ENCODE measurements around the gene NHSL1.

The NHSL1 gene

DNA sequence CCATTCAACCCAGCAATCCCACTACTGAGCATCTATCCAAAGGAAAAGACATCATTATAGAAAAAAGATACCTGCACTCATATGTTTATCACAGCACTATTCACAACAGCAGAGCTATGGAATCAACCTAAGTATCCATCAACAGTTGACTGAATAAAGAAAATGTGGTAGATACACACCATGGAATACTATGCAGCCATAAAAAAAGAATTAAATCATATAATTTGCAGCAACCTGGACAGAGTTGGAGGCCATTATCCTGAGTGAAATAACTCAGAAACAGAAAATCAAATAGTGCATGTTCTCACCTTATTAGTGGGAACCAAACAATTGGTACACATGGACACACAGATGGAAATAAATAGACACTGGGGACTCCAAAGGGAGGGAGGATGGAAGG is 23.2 kb downstream of the NHSL1 start:
- Histone ChIP-seq H3K4me3 (ENCODE audit: low read length) (no peak overlapping the region), H3K79me2 (ENCODE audit: low read length) (no peaks in the 10 kb centered on the region), H3K27me3 (ENCODE audit: low read depth, low read length) (no peaks in the 10 kb centered on the region), H2AFZ (ENCODE audit: low read depth, low read length) (no peak overlapping the region), H3K4me2 (ENCODE audit: low read length) (no peak overlapping the region), H3K9ac (ENCODE audit: low read length) (no peak overlapping the region), H3K4me1 (ENCODE audit: low read length) (no peaks in the 10 kb centered on the region), H3K36me3 (replicated peaks; ENCODE audit: low read depth, low read length) (no peaks in the 10 kb centered on the region), H4K20me1 (ENCODE audit: insufficient read depth, low read length) (no peaks in the 10 kb centered on the region), H3K27ac (ENCODE audit: low read length) (no peak overlapping the region), H3K9me3 (ENCODE audit: insufficient read depth, low read length) (no peaks in the 10 kb centered on the region)
- TF ChIP-seq CTCF (IDR thresholded peaks at IDR 0.05; ENCODE audit: low read depth, low read length) (no peak), EZH2phosphoT487 (IDR thresholded peaks at IDR 0.05; ENCODE audit: low read depth) (no peak)

DNA sequence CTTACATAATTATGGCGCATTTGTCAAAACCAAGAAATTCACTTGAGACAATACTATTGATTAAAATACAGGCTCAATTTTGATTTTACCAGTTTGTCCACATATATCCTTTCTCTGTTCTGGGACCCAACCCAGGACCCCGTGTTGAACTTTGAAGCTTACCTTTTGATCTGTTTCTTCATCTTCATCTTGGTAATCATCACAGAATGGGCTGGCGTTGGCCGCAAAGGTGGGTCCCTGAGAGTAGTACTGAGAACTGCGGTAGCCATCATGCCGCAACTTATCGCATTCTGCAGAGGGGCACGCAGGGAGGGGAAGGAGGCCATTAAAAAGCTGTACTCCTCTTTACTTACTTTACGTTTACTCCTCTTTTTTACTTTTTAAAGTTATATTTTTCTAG is 26.1 kb downstream of the NHSL1 start:
- Histone ChIP-seq H3K9ac (ENCODE audit: low read length) (no peak overlapping the region), H3K4me1 (ENCODE audit: low read length) (no peaks in the 10 kb centered on the region), H3K27me3 (ENCODE audit: low read depth, low read length) (no peaks in the 10 kb centered on the region), H2AFZ (ENCODE audit: low read depth, low read length) (no peak overlapping the region), H4K20me1 (ENCODE audit: insufficient read depth, low read length) (no peaks in the 10 kb centered on the region), H3K4me2 (ENCODE audit: low read length) (no peak overlapping the region), H3K36me3 (replicated peaks; ENCODE audit: low read depth, low read length) (no peaks in the 10 kb centered on the region), H3K27ac (ENCODE audit: low read length) (no peak overlapping the region), H3K4me3 (ENCODE audit: low read length) (no peak overlapping the region), H3K9me3 (ENCODE audit: insufficient read depth, low read length) (no peaks in the 10 kb centered on the region), H3K79me2 (ENCODE audit: low read length) (no peaks in the 10 kb centered on the region)
- no peak for TF ChIP-seq CTCF (IDR thresholded peaks at IDR 0.05; ENCODE audit: low read depth, low read length)
- no peak for TF ChIP-seq EZH2phosphoT487 (IDR thresholded peaks at IDR 0.05; ENCODE audit: low read depth)

GRCh38 chr6:138468320-138469015 is 30.8 kb downstream of the NHSL1 start:
- TF ChIP-seq EZH2phosphoT487 (IDR thresholded peaks at IDR 0.05; ENCODE audit: low read depth) (no peak), CTCF (IDR thresholded peaks at IDR 0.05; ENCODE audit: low read depth, low read length) (no peak)
- Histone ChIP-seq H3K27ac (ENCODE audit: low read length) (no peak overlapping the region), H3K4me3 (ENCODE audit: low read length) (no peak overlapping the region), H3K79me2 (ENCODE audit: low read length) (no peaks in the 10 kb centered on the region), H3K9me3 (ENCODE audit: insufficient read depth, low read length) (no peaks in the 10 kb centered on the region), H3K36me3 (replicated peaks; ENCODE audit: low read depth, low read length) (no peaks in the 10 kb centered on the region), H3K4me1 (ENCODE audit: low read length) (no peaks in the 10 kb centered on the region), H3K4me2 (ENCODE audit: low read length) (no peak overlapping the region), H2AFZ (ENCODE audit: low read depth, low read length) (no peak overlapping the region), H4K20me1 (ENCODE audit: insufficient read depth, low read length) (no peaks in the 10 kb centered on the region), H3K27me3 (ENCODE audit: low read depth, low read length) (no peaks in the 10 kb centered on the region), H3K9ac (ENCODE audit: low read length) (no peak overlapping the region)

GRCh38 chr6:138467901-138468300 is 31.4 kb downstream of the NHSL1 start:
- Histone ChIP-seq H3K4me3 (ENCODE audit: low read length) (no peak overlapping the region), H2AFZ (ENCODE audit: low read depth, low read length) (no peak overlapping the region), H3K27me3 (ENCODE audit: low read depth, low read length) (no peaks in the 10 kb centered on the region), H3K4me1 (ENCODE audit: low read length) (no peaks in the 10 kb centered on the region), H3K27ac (ENCODE audit: low read length) (no peak overlapping the region), H3K36me3 (replicated peaks; ENCODE audit: low read depth, low read length) (no peaks in the 10 kb centered on the region), H3K79me2 (ENCODE audit: low read length) (no peaks in the 10 kb centered on the region), H3K9ac (ENCODE audit: low read length) (no peak overlapping the region), H4K20me1 (ENCODE audit: insufficient read depth, low read length) (no peaks in the 10 kb centered on the region), H3K9me3 (ENCODE audit: insufficient read depth, low read length) (no peaks in the 10 kb centered on the region), H3K4me2 (ENCODE audit: low read length) (no peak overlapping the region)
- TF ChIP-seq CTCF (IDR thresholded peaks at IDR 0.05; ENCODE audit: low read depth, low read length) (no peak), EZH2phosphoT487 (IDR thresholded peaks at IDR 0.05; ENCODE audit: low read depth) (no peak)

All from OCI-LY3 (cell line).